GM12878 (cell line): Measurements from ENCODE around the gene CDC42EP3. TPM values are rescaled to one million over a fixed set of nuclear protein-coding genes. Genes with fewer than 3 reads are reported as not detected.

Source experiments
- ATAC-seq: fragments of 200-7000 bp; cut with Tn5 transposase; 3 replicates; pipeline ENCODE4 v1.9.1; 2020; ENCODE audit warnings: mild to moderate bottlenecking, moderate library complexity
- BruUV-seq: library from RNA; stranded (reverse); fragments of 400-500 nt; replicated peaks from 2 replicates; lab custom pipeline; 2021; lab: Mats Ljungman, UMichigan
- CTCF ChIA-PET: fragments of 300-600 bp; sonication (Branson Sonifier 250); formaldehyde crosslinking; extraction: SDS; loops from one replicate; lab custom pipeline; 2021; ENCODE audit warnings: inconsistent platforms; lab: Yijun Ruan, JAX
- POLR2A ChIA-PET: fragments of 350-600 bp; formaldehyde crosslinking; extraction: SDS; loops from one replicate; lab custom pipeline; 2021; ENCODE audit warnings: inconsistent platforms; lab: Charles Lee
- RAD21 ChIA-PET: fragments of 300-600 bp; sonication (Branson Sonifier 250); formaldehyde crosslinking; loops from one replicate; lab custom pipeline; 2023; ENCODE audit warnings: antibody characterized with exemption; ENCODE audit not compliant: unreplicated experiment; lab: Charles Lee
- SMC1A ChIA-PET: fragments of 300-600 bp; sonication (Branson Sonifier 250); formaldehyde crosslinking; loops from one replicate; lab custom pipeline; 2023; ENCODE audit not compliant: unreplicated experiment, uncharacterized antibody; lab: Charles Lee
- DNase-seq: peaks from one replicate; pipeline ENCODE4 v3.0.0-alpha.2; 2011; ENCODE audit warnings: low read depth, low spot score
- FAIRE-seq: peaks from 3 replicates; lab custom pipeline; 2011; peaks lifted over from hg19 to GRCh38; lab: Jason Lieb, UNC
- H2AFZ ChIP-seq: 2 replicates; pipeline ENCODE4 v1.6.0; 2011; ENCODE audit warnings: low read depth, low read length, control low read depth; ENCODE audit not compliant: control insufficient read depth
- H3K27ac ChIP-seq: 2 replicates; pipeline ENCODE4 v1.5.1; 2011; ENCODE audit warnings: control low read depth; ENCODE audit not compliant: control insufficient read depth, insufficient read depth
- H3K27me3 ChIP-seq, 2 experiments: replicated peaks in 1 of 2; 2 replicates each; pipeline versions ENCODE4 v1.6.0 to v1.6.1; 2011; ENCODE audit warnings: low read length in 1 of 2; ENCODE audit not compliant: control insufficient read depth in 2 of 2, insufficient read depth in 2 of 2
- H3K36me3 ChIP-seq, 2 experiments: 2 replicates each; pipeline ENCODE4 v1.5.1; 2011; ENCODE audit warnings: low read length in 1 of 2; ENCODE audit not compliant: control insufficient read depth in 2 of 2, insufficient read depth in 2 of 2
- H3K4me1 ChIP-seq: 2 replicates; pipeline ENCODE4 v1.6.1; 2011; ENCODE audit warnings: mild to moderate bottlenecking, low read length, moderate library complexity, mixed read lengths; ENCODE audit not compliant: control insufficient read depth, insufficient read depth
- H3K4me2 ChIP-seq: 2 replicates; pipeline ENCODE4 v1.6.0; 2011; ENCODE audit warnings: control low read depth; ENCODE audit not compliant: control insufficient read depth, insufficient read depth
- H3K4me3 ChIP-seq: fragments of 200-600 bp; sonication (generic); 2 replicates; pipeline ENCODE4 v1.5.1; 2016
- H3K79me2 ChIP-seq: 2 replicates; pipeline ENCODE4 v1.6.0; 2011; ENCODE audit warnings: low read length; ENCODE audit not compliant: control insufficient read depth, insufficient read depth
- H3K9ac ChIP-seq: 2 replicates; pipeline ENCODE4 v1.8.0; 2011; ENCODE audit warnings: low read length, control low read depth, mixed read lengths; ENCODE audit not compliant: control insufficient read depth, insufficient read depth
- H3K9me3 ChIP-seq: replicated peaks from 3 replicates; pipeline ENCODE4 v1.5.1; 2011; ENCODE audit warnings: mild to moderate bottlenecking, low read length; ENCODE audit not compliant: control insufficient read depth, insufficient read depth
- H4K20me1 ChIP-seq: 2 replicates; pipeline ENCODE4 v1.6.0; 2011; ENCODE audit not compliant: control insufficient read depth, insufficient read depth
- ATF2 ChIP-seq: IDR thresholded peaks from 2 replicates; pipeline ENCODE4 v1.6.1; 2012; ENCODE audit warnings: low read length, inconsistent platforms
- GABPA ChIP-seq: IDR thresholded peaks from 2 replicates; pipeline ENCODE4 v1.6.1; 2014; ENCODE audit warnings: antibody characterized with exemption, low read depth, mild to moderate bottlenecking, inconsistent platforms
- RAD21 ChIP-seq: IDR thresholded peaks from 2 replicates; pipeline ENCODE4 v1.6.1; 2011; ENCODE audit warnings: mild to moderate bottlenecking, low read depth, low read length, moderate library complexity; ENCODE audit not compliant: insufficient read depth
- WGBS: methylation state at CpG from one replicate; pipeline ENCODE4 v1.1.6; 2016; ENCODE audit warnings: low lambda C conversion rate; ENCODE audit not compliant: insufficient replicate concordance, insufficient coverage; ENCODE audit errors: missing lambda C conversion rate; 5-methylcytosine and 5-hydroxymethylcytosine counted together
- in situ Hi-C: fragments of 300-500 bp; cut with MboI; formaldehyde crosslinking; loops from 9 replicates; pipeline ENCODE4 v1.14.3; 2018; ENCODE audit warnings: mixed read lengths
- intact Hi-C: fragments of 100-400 bp; cut with micrococcal nuclease; formaldehyde crosslinking; loops from one replicate; pipeline ENCODE4 v1.14.2; 2022; ENCODE audit not compliant: unreplicated experiment
- polyA plus RNA-seq, 11 experiments: library from polyadenylated mRNA; depleted of rRNA in 4 of 11; unstranded in 6 of 11; stranded (reverse) in 5 of 11; fragments of >200 nt; fragmentation: Nextera tagmentation in 4 of 11; fragmentation: Illumina TruSeq in 1 of 11; extraction: Ambion mirVana in 4 of 11; extraction: Trizol in 1 of 11; gene quantifications; 1 replicate in 1 of 11; 2 replicates in 10 of 11; pipeline versions ENCODE4 v1.2.1 to v1.2.3, GENCODE V29; 2011 to 2016; ENCODE audit warnings: inconsistent platforms in 2 of 11, missing spikeins in 2 of 11, low read depth in 1 of 11
- total RNA-seq, 4 experiments: library from RNA; depleted of rRNA in 3 of 4; stranded (reverse); fragments of >200 nt in 3 of 4; fragmentation: Illumina TruSeq in 1 of 4; extraction: Trizol in 1 of 4; gene quantifications; 2 replicates each; pipeline versions ENCODE4 v1.2.1 to v1.2.3, GENCODE V29; 2013 to 2021

Gene CDC42EP3
- total and polyA plus RNA-seq, 10 of the 15 experiments (the other 5 are each of a cell fraction or from before 2014, with no cell fraction given) = 11.8 to 86.9 (median 52.9) TPM

- CTCF ChIA-PET = interaction anchor here (0.8 to 3.2 kb wide), 12 partner anchors 9 to 255 kb away, joined by 3 to 15 read pairs (median 8); no protein-coding TSS in a partner anchor
- no peak for DNase-seq
- no peak overlapping the region for H2AFZ ChIP-seq
Measured at GRCh38 chr2:37670378-37671008, 949 bp downstream of the CDC42EP3 start.

More at GRCh38 chr2:37670378-37671008, 949 bp downstream of the CDC42EP3 start:
- Histone ChIP-seq H3K4me1 (peaks cover 3% of the 10 kb centered on the region; the same call in 1 of the 2 replicates), H3K9ac (peak overlapping the region; percentile 84), H3K27ac (peak overlapping the region; percentile 77), H3K36me3 (peaks cover 2 to 13% of the 10 kb centered on the region in 2 experiments; a peak in 3 of 4 replicates), H3K9me3 (no peaks in the 10 kb centered on the region), H3K79me2 (peaks cover 66% of the 10 kb centered on the region), H3K27me3 (no peaks in the 10 kb centered on the region), H4K20me1 (0 out of 2 replicates have a peak, but pooled peaks cover 3% of the 10 kb centered on the region), H3K4me3 (peak overlapping the region; percentile 82), H3K4me2 (peak overlapping the region; percentile 46)
- no TSS peak for BruUV-seq
- ChIA-PET POLR2A (interaction anchor here (0.6 to 9.9 kb wide), 10 partner anchors 14 to 121 kb away, joined by 3 to 171 read pairs (median 6); no protein-coding TSS in a partner anchor), RAD21 (interaction anchor here (0.9 to 7.8 kb wide), 17 partner anchors 11 to 293 kb away, joined by 3 to 127 read pairs (median 4); no protein-coding TSS in a partner anchor), SMC1A (interaction anchor here (0.6 to 14.0 kb wide), 21 partner anchors 9 to 1052 kb away, joined by 3 to 246 read pairs (median 6); no protein-coding TSS in a partner anchor)
- in situ Hi-C loops = no loop called here
- WGBS = 6% methylated on average over 11 of the region's 11 CpGs
- FAIRE-seq = no peak
- intact Hi-C loops = loop anchor here (2.0 to 5.0 kb wide), 4 partner anchors 14 to 256 kb away; no protein-coding TSS in a partner anchor
- TF ChIP-seq ATF2 (0 out of 2 replicates have a peak, but pooled peaks have one; percentile 14), RAD21 (0 out of 2 replicates have a peak, but pooled peaks have one; percentile 7), GABPA (no peak)
- no peak for ATAC-seq
